Psoas muscle (tissue), 8 donors: ENCODE measurements around the gene FOXP1. TPM values are rescaled to one million over a fixed set of nuclear protein-coding genes. Genes with fewer than 3 reads are reported as not detected.
A peak's percentile ranks its signal among the peaks of the same experiment; 100 is the strongest.

ENCODE experiments used
- ATAC-seq, 4 donors: fragments of 200-7000 bp; cut with Tn5 transposase; one replicate each; pipeline ENCODE4 v1.9.1; 2020; ENCODE audit warnings: moderate library complexity in 3 of 4, mild to moderate bottlenecking in 2 of 4
- DNase-seq, 2 donors: peaks; one replicate each; pipeline ENCODE4 v3.0.0-alpha.2; 2020
- H3K27ac ChIP-seq: fragments of 200-600 bp; one replicate; pipeline ENCODE4 v1.8.0; 2022
- H3K27me3 ChIP-seq, 3 donors: fragments of 200-600 bp in 1 of 3; one replicate each; pipeline versions ENCODE4 v1.6.1 to v1.8.0; 2013 to 2022; ENCODE audit warnings: low read length in 2 of 3, mild to moderate bottlenecking in 2 of 3, moderate library complexity in 1 of 3; ENCODE audit not compliant: insufficient read depth in 3 of 3
- H3K36me3 ChIP-seq, 2 donors: fragments of 200-600 bp in 1 of 2; one replicate each; pipeline versions ENCODE4 v1.6.1 to v1.8.0; 2013 to 2022; ENCODE audit warnings: low read depth in 1 of 2, mild to moderate bottlenecking in 1 of 2, moderate library complexity in 1 of 2; ENCODE audit not compliant: insufficient read depth in 1 of 2
- H3K4me1 ChIP-seq: fragments of 200-600 bp; one replicate; pipeline ENCODE4 v1.8.0; 2022
- H3K4me3 ChIP-seq: fragments of 200-600 bp; one replicate; pipeline ENCODE4 v1.8.0; 2022; ENCODE audit warnings: mild to moderate bottlenecking
- H3K9me3 ChIP-seq: fragments of 200-600 bp; one replicate; pipeline ENCODE4 v1.8.0; 2022
- CTCF ChIP-seq: fragments of 200-600 bp; IDR thresholded peaks from one replicate; pipeline ENCODE4 v1.8.0; 2022; ENCODE audit warnings: antibody characterized with exemption
- WGBS, 3 donors: extraction: QIAGEN DNeasy Blood & Tissue Kit; methylation state at CpG; one replicate each; pipeline versions ENCODE4 v1.1.6 to v1.1.7; 2013; 5-methylcytosine and 5-hydroxymethylcytosine counted together
- intact Hi-C, 2 donors: fragments of 100-400 bp; cut with DNase I; formaldehyde crosslinking; loops; one replicate each; pipeline versions ENCODE4 v1.11.0 to v1.14.2; 2022
- polyA plus RNA-seq, 3 donors: library from polyadenylated mRNA; stranded (reverse); fragments of 200-250 nt; gene quantifications; one replicate each; pipeline ENCODE4 v1.2.3, GENCODE V29; 2013
- total RNA-seq, 4 donors: library from RNA; stranded (reverse); fragmentation: NEBNext Ultra II Directional in 2 of 4; extraction: Animal tissue kit (Norgen Biotek cat#: 25700) in 2 of 4; gene quantifications; one replicate each; pipeline versions ENCODE4 v1.2.1 to v1.2.4, GENCODE V29; 2021 to 2023
- donor health status: healthy with polysubstance abuse.
- donor health status: DM: no; HTN: no; CAD: no; lungs with moderate emphysema.
- donor health status: Bipolar disorder and iron deficiency.
- donor health status: healthy.
- donor health status: DM: yes; HTN: yes; CAD: no.
- donor health status: DM: no; HTN: no; CAD: no.
- donor health status: DM: no; HTN: no; CAD: no.
- donor health status: DM: yes; HTN: yes; CAD: no.

The FOXP1 gene
- total and polyA plus RNA-seq, 7 donors: 2.6 to 26.4 (median 15.4) TPM

DNA sequence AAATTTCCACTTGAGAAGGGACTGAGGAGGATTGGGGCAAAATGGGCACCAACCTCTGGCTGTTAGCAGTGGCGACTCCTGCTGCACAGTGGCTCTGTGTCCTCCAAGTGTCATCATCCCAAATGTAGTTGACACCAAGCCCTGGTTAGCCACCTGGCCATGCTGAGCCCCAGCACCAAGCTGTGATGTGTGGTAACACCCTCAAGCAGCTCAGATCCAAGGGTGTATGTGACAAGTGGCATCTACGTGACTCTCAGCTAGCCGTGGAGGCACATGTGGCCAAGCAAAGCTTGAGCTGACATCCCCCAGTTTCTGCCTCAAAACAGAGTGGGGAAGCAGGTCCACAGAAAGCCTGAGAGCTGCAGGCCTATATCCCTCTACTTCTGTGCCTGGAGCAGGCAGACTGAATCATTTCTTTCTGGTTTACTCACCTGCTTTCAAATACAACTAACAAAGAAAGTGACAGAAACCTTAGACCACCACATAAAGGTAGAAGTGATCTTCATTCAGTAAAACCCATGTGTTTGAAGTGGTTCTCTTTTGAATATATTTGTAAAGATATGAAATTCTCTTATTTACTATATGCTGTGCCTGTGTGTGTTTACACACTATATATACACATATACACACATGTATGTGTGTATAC is 40.0 kb downstream of the FOXP1 start:
- Histone ChIP-seq H3K9me3 (no peaks in the 10 kb centered on the region), H3K4me1 (peaks cover 17% of the 10 kb centered on the region), H3K27ac (peak overlapping the region; percentile 73), H3K36me3 (no peaks in the 10 kb centered on the region), H3K4me3 (peak overlapping the region; percentile 48), H3K27me3 (no peaks in the 10 kb centered on the region)
- DNase-seq: peak in 1 of 2 donors; percentile 12
- 15 to 40% (median 21%) methylated on average over 3 of the region's 3 CpGs for WGBS, 3 donors
- no peak for TF ChIP-seq CTCF
- peak; percentile 41 to 55 (median 50) for ATAC-seq
- intact Hi-C loops: loop anchor here in 1 of 2 donors (5.0 kb wide), 1 partner anchor 39 kb away; the partner anchor contains the start of gene FOXP1

DNA sequence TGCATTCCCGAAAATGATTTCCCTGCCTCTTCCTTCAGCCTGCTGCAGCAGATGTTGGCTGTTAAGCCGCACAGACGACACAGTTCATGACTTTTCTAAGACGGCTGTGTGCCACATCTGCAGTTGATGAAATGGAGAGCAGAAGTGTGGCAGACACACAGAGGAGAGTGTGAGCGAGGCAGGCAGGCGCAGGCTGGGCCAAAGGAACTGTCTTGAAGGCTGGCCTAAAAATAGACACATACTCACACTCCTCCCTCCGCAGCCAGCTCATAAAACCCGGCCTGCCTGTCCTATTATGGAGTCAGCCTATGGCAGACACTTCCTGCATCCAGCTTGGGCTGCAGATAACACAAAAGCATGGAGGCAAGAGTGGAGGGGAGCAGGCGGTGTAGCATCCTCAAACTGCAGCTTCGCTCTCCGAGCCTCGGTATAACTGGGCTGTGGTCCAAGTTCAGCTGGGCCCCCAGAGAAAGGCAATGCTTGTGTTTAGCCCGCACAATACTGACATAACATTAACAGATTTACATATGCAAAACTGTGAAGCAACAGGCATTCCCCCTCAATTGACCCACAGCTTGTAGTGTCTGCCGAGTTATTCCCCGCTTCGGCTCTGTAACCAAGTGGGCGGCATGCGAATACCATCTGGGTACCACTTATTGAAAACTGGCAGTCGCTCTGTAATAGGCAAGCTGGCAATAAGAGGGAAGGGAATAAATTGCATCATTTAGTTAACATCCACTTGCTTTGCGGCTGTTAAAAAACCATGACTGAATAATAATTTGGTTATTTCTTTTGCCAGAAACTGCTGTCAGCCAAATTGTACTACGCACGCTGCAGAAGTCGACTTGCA is 40.8 kb downstream of the FOXP1 start:
- peak overlapping the region; percentile 48 for H3K4me3 ChIP-seq
- peak; percentile 81 to 90 for DNase-seq
- peaks cover 17% of the 10 kb centered on the region for H3K4me1 ChIP-seq
- no peak for TF ChIP-seq CTCF
- WGBS, 3 donors: 20 to 31% (median 22%) methylated on average over 23 of the region's 23 CpGs
- intact Hi-C loops: loop anchor here in 1 of 2 donors (5.0 kb wide), 1 partner anchor 40 kb away; the partner anchor contains the start of gene FOXP1
- peak overlapping the region; percentile 73 for H3K27ac ChIP-seq
- no peaks in the 10 kb centered on the region for H3K27me3 ChIP-seq
- ATAC-seq: peak; percentile 99 to 100 (median 100)
- no peaks in the 10 kb centered on the region for H3K9me3 ChIP-seq
- no peaks in the 10 kb centered on the region for H3K36me3 ChIP-seq

GRCh38 chr3:71541313-71541712 is 42.2 kb downstream of the FOXP1 start:
- intact Hi-C loops: loop anchor here in 1 of 2 donors (5.0 kb wide), 1 partner anchor 41 kb away; the partner anchor contains the start of gene FOXP1
- H3K27me3 ChIP-seq: no peaks in the 10 kb centered on the region
- no peak for ATAC-seq

GRCh38 chr3:71537211-71537611 is 46.3 kb downstream of the FOXP1 start:
- Histone ChIP-seq H3K27me3 (no peaks in the 10 kb centered on the region), H3K4me1 (peaks cover 3% of the 10 kb centered on the region), H3K4me3 (no peak overlapping the region), H3K36me3 (no peaks in the 10 kb centered on the region), H3K27ac (no peak overlapping the region), H3K9me3 (no peaks in the 10 kb centered on the region)
- peak in 1 of 4 donors; percentile 45 for ATAC-seq
- DNase-seq: peak in 1 of 2 donors; percentile 39
- intact Hi-C loops: no loop called here
- 75 to 82% (median 77%) methylated on average over 7 of the region's 7 CpGs for WGBS, 3 donors
- TF ChIP-seq CTCF: no peak

More at GRCh38 chr3:71541313-71541712, 42.2 kb downstream of the FOXP1 start:
- no peak overlapping the region for H3K27ac ChIP-seq
- no peaks in the 10 kb centered on the region for H3K36me3 ChIP-seq
- 88 to 94% (median 91%) methylated on average over 3 of the region's 3 CpGs for WGBS, 3 donors
- peaks cover 17% of the 10 kb centered on the region for H3K4me1 ChIP-seq
- no peak overlapping the region for H3K4me3 ChIP-seq
- DNase-seq: no peak
- TF ChIP-seq CTCF: no peak
- no peaks in the 10 kb centered on the region for H3K9me3 ChIP-seq
